CD4-positive, alpha-beta T cell treated with Interferon gamma for 1 hour (primary cell): Measurements from ENCODE around the gene EMP1.
"Not testable (repeated sequence)": the region's sequence is repeated elsewhere in the genome, so short reads cannot be mapped to it uniquely, and the experiment has no call there.

Experiments used
- DNase-seq: peaks from one replicate; pipeline ENCODE4 v3.0.0-alpha.2; 2020

The EMP1 gene

DNA sequence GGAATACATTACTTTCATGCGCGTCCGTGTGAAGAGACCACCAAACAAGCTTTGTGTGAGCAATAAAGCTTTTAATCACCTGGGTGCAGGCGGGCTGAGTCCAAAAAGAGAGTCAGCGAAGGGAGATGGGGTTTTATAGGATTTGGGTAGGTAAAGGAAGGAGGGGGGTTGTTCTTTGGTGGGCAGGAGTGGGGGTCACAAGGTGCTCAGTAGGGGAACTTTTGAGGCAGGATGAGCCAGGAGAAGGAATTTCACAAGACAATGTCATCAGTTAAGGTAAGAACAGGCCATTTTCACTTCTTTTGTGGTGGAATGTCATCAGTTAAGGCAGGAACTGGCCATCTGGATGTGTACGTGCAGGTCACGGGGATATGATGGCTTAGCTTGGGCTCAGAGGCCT is 63.1 kb downstream of the EMP1 start:
- not testable (repeated sequence) for DNase-seq

DNA sequence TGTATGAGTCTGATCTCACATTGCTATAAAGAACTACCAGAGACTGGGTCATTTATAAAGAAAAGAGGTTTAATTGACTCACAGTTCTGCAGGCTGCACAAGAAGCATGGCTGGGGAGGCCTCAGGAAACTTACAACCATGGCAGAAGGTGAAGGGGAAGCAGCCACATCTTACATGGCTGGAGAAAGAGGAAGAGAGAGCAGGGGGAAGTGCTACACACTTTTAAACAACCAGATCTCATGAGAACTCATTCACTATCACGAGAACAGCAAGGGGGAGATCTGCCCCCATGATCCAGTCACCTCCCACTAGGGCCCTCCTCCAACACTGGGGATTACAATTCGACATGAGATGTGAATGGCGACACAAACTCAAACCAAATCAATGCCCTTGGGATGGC is 71.3 kb downstream of the EMP1 start:
- not testable (repeated sequence) for DNase-seq

DNA sequence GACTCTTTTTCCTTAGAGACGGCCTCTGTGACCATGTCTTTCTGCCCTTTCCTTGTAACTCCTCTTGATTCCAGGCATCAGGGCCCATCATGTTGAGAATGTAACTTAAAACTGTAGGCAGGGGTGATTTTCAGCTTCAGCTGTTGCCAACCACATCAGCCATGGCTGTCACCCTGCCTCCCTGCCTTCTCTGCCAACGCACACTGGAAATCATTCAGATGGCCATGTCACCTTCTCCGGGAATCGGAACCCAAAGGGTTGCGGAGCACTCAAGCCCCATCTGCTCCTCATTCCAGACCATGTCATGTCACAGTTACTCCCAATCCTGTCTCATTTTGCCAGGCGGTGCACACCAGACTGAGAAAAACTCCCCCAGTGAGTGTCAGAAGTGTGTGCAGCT is 72.1 kb downstream of the EMP1 start:
- DNase-seq = no peak
